Measurements from ENCODE around the gene HSD17B12.

DNA sequence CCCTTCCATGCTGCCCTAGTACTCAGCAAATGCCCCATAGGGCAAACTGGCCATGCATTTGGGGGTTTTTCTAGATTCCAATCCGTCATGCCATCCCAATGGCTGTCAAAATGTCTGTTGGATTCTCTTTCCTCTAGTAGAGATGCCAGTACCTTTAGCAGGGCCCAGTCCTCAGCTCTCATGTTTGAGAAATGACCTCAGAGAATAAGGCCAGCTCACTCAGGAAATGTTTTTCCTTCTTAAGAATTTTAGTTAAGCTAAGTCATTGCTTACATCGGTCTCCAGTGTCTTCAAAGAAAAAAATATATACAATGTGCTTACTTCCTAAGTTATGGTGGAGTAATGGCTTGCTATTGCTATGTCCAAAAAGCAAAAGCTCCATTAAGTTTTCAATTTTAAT lies 186.0 kb downstream of the HSD17B12 start:
- TF ChIP-seq POLR2A (IDR thresholded peaks at IDR 0.05), result no peak
- TF ChIP-seq, protein P1, sequence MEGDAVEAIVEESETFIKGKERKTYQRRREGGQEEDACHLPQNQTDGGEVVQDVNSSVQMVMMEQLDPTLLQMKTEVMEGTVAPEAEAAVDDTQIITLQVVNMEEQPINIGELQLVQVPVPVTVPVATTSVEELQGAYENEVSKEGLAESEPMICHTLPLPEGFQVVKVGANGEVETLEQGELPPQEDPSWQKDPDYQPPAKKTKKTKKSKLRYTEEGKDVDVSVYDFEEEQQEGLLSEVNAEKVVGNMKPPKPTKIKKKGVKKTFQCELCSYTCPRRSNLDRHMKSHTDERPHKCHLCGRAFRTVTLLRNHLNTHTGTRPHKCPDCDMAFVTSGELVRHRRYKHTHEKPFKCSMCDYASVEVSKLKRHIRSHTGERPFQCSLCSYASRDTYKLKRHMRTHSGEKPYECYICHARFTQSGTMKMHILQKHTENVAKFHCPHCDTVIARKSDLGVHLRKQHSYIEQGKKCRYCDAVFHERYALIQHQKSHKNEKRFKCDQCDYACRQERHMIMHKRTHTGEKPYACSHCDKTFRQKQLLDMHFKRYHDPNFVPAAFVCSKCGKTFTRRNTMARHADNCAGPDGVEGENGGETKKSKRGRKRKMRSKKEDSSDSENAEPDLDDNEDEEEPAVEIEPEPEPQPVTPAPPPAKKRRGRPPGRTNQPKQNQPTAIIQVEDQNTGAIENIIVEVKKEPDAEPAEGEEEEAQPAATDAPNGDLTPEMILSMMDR (IDR thresholded peaks at IDR 0.05), result no peak

All from ovary (tissue), 3 donors.